Measurements from ENCODE around the gene SPRTN. TPM values are rescaled to one million over a fixed set of nuclear protein-coding genes. Genes with fewer than 3 reads are reported as not detected.

Gene SPRTN
- total RNA-seq, 1 donor = 20.5 TPM

Other genes starting within 250 kb of the SPRTN start
- under 0.01 TPM for gene TRIM67, start 176.2 kb upstream of the SPRTN start, total RNA-seq
- gene GNPAT, start 97.1 kb upstream of the SPRTN start, total RNA-seq = 23.4 TPM
- gene EXOC8, start 441 bp upstream of the SPRTN start, total RNA-seq = 15.1 TPM
- gene EGLN1, start 84.0 kb downstream of the SPRTN start, total RNA-seq = 12.4 TPM
- 8.1 TPM for gene TSNAX, start 190.4 kb downstream of the SPRTN start, total RNA-seq

Measured in hematopoietic multipotent progenitor cell (in vitro differentiated cells).